ENCODE data around the gene ZSWIM1.

DNA sequence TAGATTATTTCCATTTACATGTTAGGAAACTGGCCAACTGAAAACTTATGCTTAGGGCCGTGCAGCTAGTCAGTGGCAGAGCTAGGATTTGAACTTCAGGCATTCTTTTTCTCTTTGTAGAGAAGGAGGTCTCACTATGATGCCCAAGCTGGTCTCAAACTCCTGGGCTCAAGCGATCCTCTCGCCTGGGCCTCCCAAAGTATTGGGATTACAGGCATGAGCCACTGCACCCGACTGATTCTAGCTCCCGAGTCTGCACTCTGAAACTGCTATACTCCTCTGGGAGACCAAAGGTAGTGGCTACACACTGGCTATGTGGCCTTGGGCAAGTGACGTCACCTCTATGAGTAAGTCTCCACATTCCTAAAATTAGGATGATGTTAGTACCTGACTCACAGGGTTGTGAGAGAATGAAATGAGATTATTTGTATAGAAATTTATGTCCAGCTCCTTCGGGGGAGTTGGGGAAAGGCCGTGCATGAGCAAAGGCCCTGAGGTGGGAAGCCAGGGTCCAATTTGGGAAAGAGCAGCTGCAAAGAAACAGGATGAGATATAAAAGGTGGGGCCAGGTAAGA, 24.6 kb downstream of the ZSWIM1 start:
- TF ChIP-seq, protein P1, sequence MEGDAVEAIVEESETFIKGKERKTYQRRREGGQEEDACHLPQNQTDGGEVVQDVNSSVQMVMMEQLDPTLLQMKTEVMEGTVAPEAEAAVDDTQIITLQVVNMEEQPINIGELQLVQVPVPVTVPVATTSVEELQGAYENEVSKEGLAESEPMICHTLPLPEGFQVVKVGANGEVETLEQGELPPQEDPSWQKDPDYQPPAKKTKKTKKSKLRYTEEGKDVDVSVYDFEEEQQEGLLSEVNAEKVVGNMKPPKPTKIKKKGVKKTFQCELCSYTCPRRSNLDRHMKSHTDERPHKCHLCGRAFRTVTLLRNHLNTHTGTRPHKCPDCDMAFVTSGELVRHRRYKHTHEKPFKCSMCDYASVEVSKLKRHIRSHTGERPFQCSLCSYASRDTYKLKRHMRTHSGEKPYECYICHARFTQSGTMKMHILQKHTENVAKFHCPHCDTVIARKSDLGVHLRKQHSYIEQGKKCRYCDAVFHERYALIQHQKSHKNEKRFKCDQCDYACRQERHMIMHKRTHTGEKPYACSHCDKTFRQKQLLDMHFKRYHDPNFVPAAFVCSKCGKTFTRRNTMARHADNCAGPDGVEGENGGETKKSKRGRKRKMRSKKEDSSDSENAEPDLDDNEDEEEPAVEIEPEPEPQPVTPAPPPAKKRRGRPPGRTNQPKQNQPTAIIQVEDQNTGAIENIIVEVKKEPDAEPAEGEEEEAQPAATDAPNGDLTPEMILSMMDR (optimal IDR thresholded peaks at IDR 0.05 in 1 of 3, IDR thresholded peaks at IDR 0.05 in 1 of 3, conservative IDR thresholded peaks at IDR 0.05 in 1 of 3; ENCODE audit: extremely low read depth in 1 of 3, insufficient read depth in 2 of 3, low read length in 3 of 3): no peak
- TF ChIP-seq EZH2 (IDR thresholded peaks at IDR 0.05; ENCODE audit: low read length): no peak
